ENCODE data around the gene RPL32. TPM values are rescaled to one million over a fixed set of nuclear protein-coding genes. Genes with fewer than 3 reads are reported as not detected.

The RPL32 gene
- total RNA-seq (2021), result 1,643 to 1,831 TPM (median 1,818 TPM) in 3 replicates
- Bru-seq, nascent RNA, result percentile 99 among the genes with signal in this experiment
- long read RNA-seq, experiment 1, transcript RPL32-207 (3 exons, 631 nt), result minor isoform, 5 of 783 reads
- long read RNA-seq, experiment 1, transcript RPL32-204 (4 exons, 2,117 nt), result major isoform, 728 of 783 reads
- long read RNA-seq, experiment 1, transcript RPL32-202 (3 exons, 1,734 nt), result minor isoform, 20 of 783 reads
- long read RNA-seq, experiment 1, partial matches to known transcripts, result 23 of 783 reads
- long read RNA-seq, experiment 1, other reads (novel, unspliced or antisense), result 5 of 783 reads
- long read RNA-seq, experiment 2, transcript RPL32-204 (4 exons, 2,117 nt), result major isoform, 1,988 of 2,695 reads
- long read RNA-seq, experiment 2, transcript RPL32-202 (3 exons, 1,734 nt), result minor isoform, 534 of 2,695 reads
- long read RNA-seq, experiment 2, transcript RPL32-207 (3 exons, 631 nt), result minor isoform, 9 of 2,695 reads
- long read RNA-seq, experiment 2, partial matches to known transcripts, result 84 of 2,695 reads
- long read RNA-seq, experiment 2, other reads (novel, unspliced or antisense), result 75 of 2,695 reads
- long read RNA-seq, experiment 3, transcript RPL32-202 (3 exons, 1,734 nt), result minor isoform, 32 of 101 reads
- long read RNA-seq, experiment 3, transcript RPL32-204 (4 exons, 2,117 nt), result major isoform, 49 of 101 reads
- long read RNA-seq, experiment 3, partial matches to known transcripts, result 1 of 101 reads
- long read RNA-seq, experiment 3, other reads (novel, unspliced or antisense), result 19 of 101 reads

- DNase-seq (ENCODE audit: low spot score) (peak; percentile 76), ATAC-seq (peak; percentile 78)
- POLR2A ChIA-PET, result interaction anchor here (0.6 to 1.3 kb wide), 4 partner anchors 9 to 284 kb away, joined by 3 to 6 read pairs (median 4); partner anchors contain the start of gene MKRN2
- CTCF ChIA-PET, result interaction anchor here (0.6 to 2.7 kb wide), 28 partner anchors 9 to 388 kb away, joined by 3 to 15 read pairs (median 5); partner anchors contain the start of gene CAND2
- Mint-ChIP-seq H3K9me3 (peaks cover 13% of the 10 kb centered on the region), H3K4me1 (peaks cover 51% of the 10 kb centered on the region), H3K4me3 (peak within 1 kb of the TSS; percentile 98), H3K27me3 (ENCODE audit: low read depth) (peaks cover 4% of the 10 kb centered on the region), H3K36me3 (peaks cover 58% of the 10 kb centered on the region), H3K27ac (peak within 1 kb of the TSS; percentile 99)
- no peak for TF ChIP-seq GRHL2 (CRISPR knock-in tag; IDR thresholded peaks at IDR 0.05; ENCODE audit: insufficient replicate concordance, severe bottlenecking)
- no peak for TF ChIP-seq TCF7 (CRISPR knock-in tag; IDR thresholded peaks at IDR 0.05; ENCODE audit: low read depth)
- no peak for TF ChIP-seq ATF3 (CRISPR knock-in tag; conservative IDR thresholded peaks at IDR 0.05)
- TF ChIP-seq ZNF416 (CRISPR knock-in tag; IDR thresholded peaks at IDR 0.05), result 0 out of 2 replicates have a peak, but pooled peaks have one; percentile 65
- peak; percentile 88; the same call in 1 of the 2 replicates for TF ChIP-seq MAX (CRISPR knock-in tag; IDR thresholded peaks at IDR 0.05)
- no peak for TF ChIP-seq GTF2I (CRISPR knock-in tag; conservative IDR thresholded peaks at IDR 0.05)
- TF ChIP-seq ZNF423 (CRISPR knock-in tag; IDR thresholded peaks at IDR 0.05), result no peak
- no peak for TF ChIP-seq ZNF263 (CRISPR knock-in tag; IDR thresholded peaks at IDR 0.05; ENCODE audit: low read depth)
- no peak for TF ChIP-seq OVOL2 (CRISPR knock-in tag; IDR thresholded peaks at IDR 0.05; ENCODE audit: borderline replicate concordance)
- no peak for TF ChIP-seq ZNF512 (CRISPR knock-in tag; IDR thresholded peaks at IDR 0.05; ENCODE audit: borderline replicate concordance)
- TF ChIP-seq IRF1 (CRISPR knock-in tag; IDR thresholded peaks at IDR 0.05), result peak; percentile 71; the same call in 1 of the 2 replicates
- no peak for TF ChIP-seq ZNF232 (CRISPR knock-in tag; IDR thresholded peaks at IDR 0.05)
- 0 out of 2 replicates have a peak, but pooled peaks have one; percentile 47 for TF ChIP-seq USF1 (CRISPR knock-in tag; IDR thresholded peaks at IDR 0.05)
- peak; percentile 81 for TF ChIP-seq ARID4B (CRISPR knock-in tag; IDR thresholded peaks at IDR 0.05; ENCODE audit: borderline replicate concordance)
- no peak for TF ChIP-seq FOXP4 (CRISPR knock-in tag; IDR thresholded peaks at IDR 0.05)
- no peak for TF ChIP-seq IRF2 (CRISPR knock-in tag; IDR thresholded peaks at IDR 0.05; ENCODE audit: borderline replicate concordance, low read depth)
- TF ChIP-seq PRRX2 (CRISPR knock-in tag; IDR thresholded peaks at IDR 0.05), result no peak
- TF ChIP-seq SMAD3 (CRISPR knock-in tag; IDR thresholded peaks at IDR 0.05; ENCODE audit: borderline replicate concordance), result no peak
- no peak for TF ChIP-seq RORB (CRISPR knock-in tag; IDR thresholded peaks at IDR 0.05)
- no peak for TF ChIP-seq AR (CRISPR knock-in tag; IDR thresholded peaks at IDR 0.05)
Measured at GRCh38 chr3:12841149-12841969, at the start of gene RPL32. RPL32 (minus strand) TSS chr3:12841565; CDS start chr3:12840237, 1,328 bp downstream.
